Nephron (organoid): ENCODE measurements around the gene C10orf143.
"Not testable (repeated sequence)": the region's sequence is repeated elsewhere in the genome, so short reads cannot be mapped to it uniquely, and the experiment has no call there.

Experiments used
- H3K27ac Mint-ChIP-seq, 3 experiments: 2 replicates each; pipeline ENCODE4 v1.8.0; 2020; ENCODE audit warnings: mixed read lengths in 3 of 3, mild to moderate bottlenecking in 2 of 3, moderate library complexity in 1 of 3
- H3K27me3 Mint-ChIP-seq: 2 replicates; pipeline ENCODE4 v1.8.0; 2021; ENCODE audit warnings: low read depth, mild to moderate bottlenecking, moderate library complexity, mixed read lengths
- H3K36me3 Mint-ChIP-seq: 2 replicates; pipeline ENCODE4 v1.8.0; 2020; ENCODE audit warnings: low read depth, mixed read lengths
- H3K4me1 Mint-ChIP-seq: 2 replicates; pipeline ENCODE4 v1.8.0; 2020; ENCODE audit warnings: mixed read lengths
- H3K4me3 Mint-ChIP-seq, 3 experiments: 2 replicates each; pipeline ENCODE4 v1.8.0; 2020; ENCODE audit warnings: mild to moderate bottlenecking in 3 of 3, mixed read lengths in 3 of 3, moderate library complexity in 2 of 3
- H3K9me3 Mint-ChIP-seq: 2 replicates; pipeline ENCODE4 v1.8.0; 2020; ENCODE audit warnings: mixed read lengths
- CTCF ChIP-seq, 3 experiments: fragments of 200-600 bp; sonication (generic); IDR thresholded peaks; one replicate each; pipeline ENCODE4 v1.5.0; 2021; ENCODE audit warnings: antibody characterized with exemption in 3 of 3; ENCODE audit not compliant: unreplicated experiment in 3 of 3

C10orf143 gene

GRCh38 chr10:130025811-130026485 lies 84.7 kb downstream of the C10orf143 start:
- Mint-ChIP-seq H3K27me3 (peaks cover 8% of the 10 kb centered on the region), H3K4me1 (peaks cover 23% of the 10 kb centered on the region), H3K36me3 (no peaks in the 10 kb centered on the region), H3K9me3 (peaks cover 5% of the 10 kb centered on the region), H3K4me3 (no peak overlapping the region), H3K27ac (no peak overlapping the region)
- no peak for TF ChIP-seq CTCF (IDR thresholded peaks at IDR 0.05; ENCODE audit: unreplicated experiment in 3 of 3)

DNA sequence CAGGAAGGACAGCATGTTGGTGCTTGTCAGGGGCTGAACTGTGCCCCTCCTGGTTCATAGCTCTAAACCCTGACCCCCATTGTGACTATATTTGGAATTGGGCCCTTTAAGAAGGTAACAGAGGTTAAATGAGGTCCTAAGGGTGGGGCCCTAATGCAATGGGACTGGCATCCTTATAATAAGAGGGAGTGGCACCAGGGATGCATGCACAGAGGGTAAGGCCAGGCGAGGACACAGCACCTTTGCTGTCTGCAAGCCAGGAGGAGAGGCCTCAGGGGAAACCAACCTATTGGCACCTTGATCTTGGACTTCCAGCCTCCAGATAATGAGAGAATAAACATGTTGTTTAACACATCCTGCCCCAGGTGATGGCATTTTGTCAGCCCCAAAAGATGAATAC lies 85.3 kb downstream of the C10orf143 start:
- TF ChIP-seq CTCF (IDR thresholded peaks at IDR 0.05; ENCODE audit: unreplicated experiment in 3 of 3): no peak

DNA sequence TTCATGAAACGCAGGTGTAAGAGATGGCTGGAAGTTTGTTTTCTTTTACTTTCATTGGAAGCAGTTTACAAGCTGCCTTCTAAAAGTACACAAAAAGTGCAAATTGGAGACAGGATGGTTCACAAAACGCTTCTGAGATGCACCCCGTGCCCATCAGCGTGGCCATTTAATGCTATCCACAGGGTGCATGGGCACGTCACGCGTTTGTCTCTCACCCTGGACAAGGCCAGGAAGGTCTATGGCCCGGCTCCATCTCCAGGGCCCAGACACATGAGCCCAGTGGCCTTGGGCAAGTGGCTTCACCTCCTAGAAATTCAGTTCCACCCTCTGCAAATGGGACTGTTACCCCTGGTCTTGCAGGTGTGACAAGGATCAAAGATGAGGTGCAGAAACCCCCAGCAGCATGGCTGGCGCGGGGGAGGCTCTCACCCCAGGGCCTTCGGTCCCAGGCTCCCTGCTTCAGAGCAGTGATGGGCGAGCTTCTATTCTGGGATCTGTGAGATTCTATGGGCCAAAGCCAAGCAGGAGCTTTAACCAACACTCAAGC lies 85.8 kb downstream of the C10orf143 start:
- Mint-ChIP-seq H3K4me1 (peaks cover 27% of the 10 kb centered on the region), H3K36me3 (no peaks in the 10 kb centered on the region), H3K9me3 (peaks cover 2% of the 10 kb centered on the region), H3K4me3 (no peak overlapping the region), H3K27me3 (peaks cover 15% of the 10 kb centered on the region), H3K27ac (no peak overlapping the region)
- no peak for TF ChIP-seq CTCF (IDR thresholded peaks at IDR 0.05; ENCODE audit: unreplicated experiment in 3 of 3)

More for the DNA sequence above, 85.3 kb downstream of the C10orf143 start:
- Mint-ChIP-seq H3K36me3 (no peaks in the 10 kb centered on the region), H3K4me1 (peaks cover 28% of the 10 kb centered on the region), H3K9me3 (peaks cover 5% of the 10 kb centered on the region), H3K27ac (no peak overlapping the region), H3K4me3 (no peak overlapping the region), H3K27me3 (peaks cover 12% of the 10 kb centered on the region)

GRCh38 chr10:130024326-130024725 lies 86.3 kb downstream of the C10orf143 start:
- H3K27ac Mint-ChIP-seq, H3K36me3 Mint-ChIP-seq, H3K4me3 Mint-ChIP-seq, H3K9me3 Mint-ChIP-seq: not testable (repeated sequence)
- Mint-ChIP-seq H3K27me3 (peaks cover 15% of the 10 kb centered on the region), H3K4me1 (peaks cover 21% of the 10 kb centered on the region)

- Mint-ChIP-seq H3K27me3 (peaks cover 15% of the 10 kb centered on the region), H3K27ac (no peak overlapping the region), H3K36me3 (no peaks in the 10 kb centered on the region), H3K9me3 (no peaks in the 10 kb centered on the region), H3K4me1 (peaks cover 21% of the 10 kb centered on the region), H3K4me3 (no peak overlapping the region)
- no peak for TF ChIP-seq CTCF (IDR thresholded peaks at IDR 0.05; ENCODE audit: unreplicated experiment in 3 of 3)
Observed at GRCh38 chr10:130023454-130024230, 87.0 kb downstream of the C10orf143 start.

- no peaks in the 10 kb centered on the region for H3K9me3 Mint-ChIP-seq
- H3K4me1 Mint-ChIP-seq: peaks cover 27% of the 10 kb centered on the region
- peaks cover 24% of the 10 kb centered on the region for H3K27me3 Mint-ChIP-seq
- H3K27ac Mint-ChIP-seq: peak overlapping the region; percentile 12 to 90 (median 51)
- H3K36me3 Mint-ChIP-seq: no peaks in the 10 kb centered on the region
- TF ChIP-seq CTCF (IDR thresholded peaks at IDR 0.05; ENCODE audit: unreplicated experiment in 3 of 3): no peak
- H3K4me3 Mint-ChIP-seq: peak overlapping the region in 1 of 3 experiments; percentile 30
Observed at GRCh38 chr10:130022511-130023299, 87.9 kb downstream of the C10orf143 start.
